Neural cell (in vitro differentiated cells): Measurements from ENCODE around the gene DNAH6. TPM values are rescaled to one million over a fixed set of nuclear protein-coding genes. Genes with fewer than 3 reads are reported as not detected.

Experiments used
- H2AFZ ChIP-seq: fragments of 200-600, 300-800 bp; sonication (generic), shearing (Covaris generic); 2 replicates; pipeline ENCODE4 v1.6.0; 2014; ENCODE audit warnings: low read depth, mild to moderate bottlenecking, antibody characterized with exemption, low read length, moderate library complexity
- H3F3A ChIP-seq: fragments of 200-600 bp; shearing (Covaris generic); 2 replicates; pipeline ENCODE4 v1.6.1; 2016; ENCODE audit warnings: mild to moderate bottlenecking, moderate library complexity, mixed read lengths, antibody characterized with exemption, low read length; ENCODE audit not compliant: insufficient read depth, poor library complexity, severe bottlenecking
- H3K27ac ChIP-seq: fragments of 200-600, 300-800 bp; sonication (generic), shearing (Covaris generic); 2 replicates; pipeline ENCODE4 v1.5.1; 2014; ENCODE audit warnings: mild to moderate bottlenecking, low read length, moderate library complexity
- H3K27me3 ChIP-seq: fragments of 300-800, 200-600 bp; sonication (generic), shearing (Covaris generic); 2 replicates; pipeline ENCODE4 v1.6.0; 2014; ENCODE audit warnings: mild to moderate bottlenecking, low read depth, low read length, moderate library complexity; ENCODE audit not compliant: insufficient read depth
- H3K36me3 ChIP-seq: fragments of 300-800, 200-600 bp; sonication (generic), shearing (Covaris generic); 2 replicates; pipeline ENCODE4 v1.5.1; 2014; ENCODE audit warnings: mild to moderate bottlenecking, antibody characterized with exemption, low read length, moderate library complexity; ENCODE audit not compliant: insufficient read depth
- H3K4me2 ChIP-seq: fragments of 300-800, 200-600 bp; sonication (generic), shearing (Covaris generic); 2 replicates; pipeline ENCODE4 v1.6.0; 2014; ENCODE audit warnings: mild to moderate bottlenecking, low read length
- H3K4me3 ChIP-seq: fragments of 300-800, 200-600 bp; sonication (generic), shearing (Covaris generic); 2 replicates; pipeline ENCODE4 v1.5.1; 2014; ENCODE audit warnings: mild to moderate bottlenecking, low read length, moderate library complexity
- H3K79me2 ChIP-seq: fragments of 200-600 bp; shearing (Covaris generic); replicated peaks from 2 replicates; pipeline ENCODE4 v1.6.0; 2014; ENCODE audit warnings: mild to moderate bottlenecking, low read length, moderate library complexity; ENCODE audit not compliant: insufficient read depth
- H3K9ac ChIP-seq: fragments of 300-800, 200-600 bp; sonication (generic), shearing (Covaris generic); 2 replicates; pipeline ENCODE4 v1.6.1; 2016; ENCODE audit warnings: mild to moderate bottlenecking, low read length, mixed read lengths
- H3K9me2 ChIP-seq: fragments of 200-600 bp; shearing (Covaris generic); 2 replicates; pipeline ENCODE4 v1.6.1; 2016; ENCODE audit warnings: mild to moderate bottlenecking, low read length, mixed read lengths; ENCODE audit not compliant: insufficient read depth
- H3K9me3 ChIP-seq: fragments of 200-600, 300-800 bp; sonication (generic), shearing (Covaris generic); 2 replicates; pipeline ENCODE4 v1.6.1; 2016; ENCODE audit warnings: mild to moderate bottlenecking, mixed run types, low read length, moderate library complexity, mixed read lengths
- H4K20me1 ChIP-seq: fragments of 200-600 bp; shearing (Covaris generic); 2 replicates; pipeline ENCODE4 v1.6.1; 2016; ENCODE audit warnings: mild to moderate bottlenecking, mixed run types; ENCODE audit not compliant: insufficient read depth
- CTCF ChIP-seq: fragments of 450-650 bp; IDR thresholded peaks from 2 replicates; pipeline ENCODE4 v1.5.1; 2014; ENCODE audit warnings: antibody characterized with exemption, mild to moderate bottlenecking, moderate library complexity; ENCODE audit not compliant: poor library complexity, severe bottlenecking
- EP300 ChIP-seq: fragments of 450-650 bp; conservative IDR thresholded peaks from 2 replicates; pipeline ENCODE4 v1.6.1; 2014; ENCODE audit warnings: antibody characterized with exemption, mild to moderate bottlenecking, moderate library complexity; ENCODE audit not compliant: poor library complexity, severe bottlenecking
- EZH2 ChIP-seq: fragments of 200-600, 300-800 bp; shearing (Covaris generic), sonication (generic); IDR thresholded peaks from 2 replicates; pipeline ENCODE4 v1.6.1; 2014; ENCODE audit warnings: antibody characterized with exemption, low read length, borderline replicate concordance, mild to moderate bottlenecking; ENCODE audit not compliant: insufficient read depth, poor library complexity, severe bottlenecking
- MXI1 ChIP-seq: fragments of 450-650 bp; conservative IDR thresholded peaks from 2 replicates; pipeline ENCODE4 v1.6.1; 2014; ENCODE audit warnings: antibody characterized with exemption, mild to moderate bottlenecking; ENCODE audit not compliant: poor library complexity, severe bottlenecking
- POLR2AphosphoS5 ChIP-seq: IDR thresholded peaks from 2 replicates; pipeline ENCODE4 v1.6.1; 2012
- RAD21 ChIP-seq: fragments of 450-650 bp; conservative IDR thresholded peaks from 2 replicates; pipeline ENCODE4 v1.6.1; 2014; ENCODE audit warnings: antibody characterized with exemption, mild to moderate bottlenecking, moderate library complexity
- REST ChIP-seq: IDR thresholded peaks from 2 replicates; pipeline ENCODE4 v1.6.1; 2012; ENCODE audit warnings: borderline replicate concordance
- SMC3 ChIP-seq: fragments of 450-650 bp; conservative IDR thresholded peaks from 2 replicates; pipeline ENCODE4 v1.6.1; 2014; ENCODE audit warnings: antibody characterized with exemption, mild to moderate bottlenecking, moderate library complexity; ENCODE audit not compliant: poor library complexity
- TAF1 ChIP-seq: IDR thresholded peaks from 2 replicates; pipeline ENCODE4 v1.6.1; 2012; ENCODE audit warnings: low read depth
- polyA plus RNA-seq: library from polyadenylated mRNA; depleted of rRNA; stranded (reverse); fragments of >200 nt; gene quantifications from 2 replicates; pipeline ENCODE4 v1.2.3, GENCODE V29; 2014

The DNAH6 gene
- polyA plus RNA-seq, 1 donor from 2014 or later: 2.1 TPM

- H3F3A ChIP-seq: no peaks in the 10 kb centered on the region
- no peak overlapping the region for H2AFZ ChIP-seq
Observed at GRCh38 chr2:84534225-84534624, 17.9 kb downstream of the DNAH6 start.

GRCh38 chr2:84537251-84537650 is 21.0 kb downstream of the DNAH6 start:
- TF ChIP-seq EP300 (no peak), POLR2AphosphoS5 (peak; percentile 51), REST (peak; percentile 24), RAD21 (no peak)
- H3K79me2 ChIP-seq: no peaks in the 10 kb centered on the region
- H3K9ac ChIP-seq: no peak overlapping the region
- no peak overlapping the region for H2AFZ ChIP-seq
- no peaks in the 10 kb centered on the region for H3K27me3 ChIP-seq
- no peaks in the 10 kb centered on the region for H3K9me3 ChIP-seq
- no peak overlapping the region for H3K4me3 ChIP-seq
- no peak overlapping the region for H3K4me2 ChIP-seq
- H4K20me1 ChIP-seq: no peaks in the 10 kb centered on the region
- no peaks in the 10 kb centered on the region for H3F3A ChIP-seq
- no peaks in the 10 kb centered on the region for H3K9me2 ChIP-seq
- no peak overlapping the region for H3K27ac ChIP-seq
- H3K36me3 ChIP-seq: no peaks in the 10 kb centered on the region

More at GRCh38 chr2:84534225-84534624, 17.9 kb downstream of the DNAH6 start:
- no peaks in the 10 kb centered on the region for H3K36me3 ChIP-seq
- no peaks in the 10 kb centered on the region for H3K79me2 ChIP-seq
- H3K27ac ChIP-seq: no peak overlapping the region
- H3K4me2 ChIP-seq: no peak overlapping the region
- H3K9me3 ChIP-seq: no peaks in the 10 kb centered on the region
- TF ChIP-seq TAF1: no peak
- no peak for TF ChIP-seq SMC3
- no peak for TF ChIP-seq EP300
- TF ChIP-seq POLR2AphosphoS5: no peak
- no peak for TF ChIP-seq EZH2
- TF ChIP-seq REST: no peak
- no peak for TF ChIP-seq RAD21
- no peak for TF ChIP-seq MXI1
- TF ChIP-seq CTCF: no peak
- no peaks in the 10 kb centered on the region for H3K27me3 ChIP-seq
- no peak overlapping the region for H3K9ac ChIP-seq
- no peak overlapping the region for H3K4me3 ChIP-seq
- H3K9me2 ChIP-seq: no peaks in the 10 kb centered on the region
- no peaks in the 10 kb centered on the region for H4K20me1 ChIP-seq
